ENCODE data around the gene BNIP1.
"Not testable (repeated sequence)": the region's sequence is repeated elsewhere in the genome, so short reads cannot be mapped to it uniquely, and the experiment has no call there.

BNIP1 gene

GRCh38 chr5:173152547-173152946 is 8.2 kb downstream of the BNIP1 start:
- ATAC-seq (ENCODE audit: insufficient read depth, low read depth) (no peak), DNase-seq (no peak)
- Histone ChIP-seq H3K4me1 (ENCODE audit: insufficient read depth, low read length) (no peaks in the 10 kb centered on the region), H3K79me2 (ENCODE audit: insufficient read depth, low read length) (no peaks in the 10 kb centered on the region), H3K27me3 (ENCODE audit: insufficient read depth, low read length, poor library complexity) (no peaks in the 10 kb centered on the region), H2AFZ (ENCODE audit: low read depth, low read length) (no peak overlapping the region), H3K36me3 (ENCODE audit: insufficient read depth, low read length) (peaks cover 48% of the 10 kb centered on the region), H3K9me3 (ENCODE audit: insufficient read depth, low read length, severe bottlenecking) (no peaks in the 10 kb centered on the region), H4K20me1 (ENCODE audit: insufficient read depth, low read length) (no peaks in the 10 kb centered on the region), H3K4me3 (ENCODE audit: low read depth in 1 of 2, low read length in 2 of 2) (no peak overlapping the region), H3K4me2 (ENCODE audit: insufficient read depth, low read length) (no peak overlapping the region), H3K9ac (ENCODE audit: low read depth, low read length) (no peak overlapping the region), H3K27ac (ENCODE audit: low read length) (no peak overlapping the region)
- TF ChIP-seq CTCF (IDR thresholded peaks at IDR 0.05; ENCODE audit: borderline replicate concordance, extremely low read depth, low read length, poor library complexity, severe bottlenecking) (no peak), EZH2 (IDR thresholded peaks at IDR 0.05; ENCODE audit: borderline replicate concordance, low read depth, low read length, severe bottlenecking) (no peak)

GRCh38 chr5:173153842-173154241 is 9.5 kb downstream of the BNIP1 start:
- H2AFZ ChIP-seq (ENCODE audit: low read depth, low read length), result no peak overlapping the region
- H4K20me1 ChIP-seq (ENCODE audit: insufficient read depth, low read length), result no peaks in the 10 kb centered on the region
- H3K9me3 ChIP-seq (ENCODE audit: insufficient read depth, low read length, severe bottlenecking), result no peaks in the 10 kb centered on the region
- H3K9ac ChIP-seq (ENCODE audit: low read depth, low read length), result no peak overlapping the region
- H3K4me1 ChIP-seq (ENCODE audit: insufficient read depth, low read length), result no peaks in the 10 kb centered on the region
- peaks cover 47% of the 10 kb centered on the region for H3K36me3 ChIP-seq (ENCODE audit: insufficient read depth, low read length)
- H3K4me2 ChIP-seq (ENCODE audit: insufficient read depth, low read length), result no peak overlapping the region
- ATAC-seq (ENCODE audit: insufficient read depth, low read depth), result no peak
- no peak overlapping the region for H3K4me3 ChIP-seq (ENCODE audit: low read depth in 1 of 2, low read length in 2 of 2)
- H3K79me2 ChIP-seq (ENCODE audit: insufficient read depth, low read length), result no peaks in the 10 kb centered on the region
- H3K27me3 ChIP-seq (ENCODE audit: insufficient read depth, low read length, poor library complexity), result no peaks in the 10 kb centered on the region
- H3K27ac ChIP-seq (ENCODE audit: low read length), result no peak overlapping the region
- TF ChIP-seq CTCF (IDR thresholded peaks at IDR 0.05; ENCODE audit: borderline replicate concordance, extremely low read depth, low read length, poor library complexity, severe bottlenecking), result no peak
- TF ChIP-seq EZH2 (IDR thresholded peaks at IDR 0.05; ENCODE audit: borderline replicate concordance, low read depth, low read length, severe bottlenecking), result no peak
- no peak for DNase-seq

- peaks cover 42% of the 10 kb centered on the region for H3K36me3 ChIP-seq (ENCODE audit: insufficient read depth, low read length)
- not testable (repeated sequence) for H3K9me3 ChIP-seq (ENCODE audit: insufficient read depth, low read length, severe bottlenecking); DNase-seq; H3K27ac ChIP-seq (ENCODE audit: low read length); H2AFZ ChIP-seq (ENCODE audit: low read depth, low read length); H3K4me3 ChIP-seq (ENCODE audit: low read depth in 1 of 2, low read length in 2 of 2); H3K9ac ChIP-seq (ENCODE audit: low read depth, low read length); H3K4me2 ChIP-seq (ENCODE audit: insufficient read depth, low read length); H3K79me2 ChIP-seq (ENCODE audit: insufficient read depth, low read length); H3K27me3 ChIP-seq (ENCODE audit: insufficient read depth, low read length, poor library complexity); H4K20me1 ChIP-seq (ENCODE audit: insufficient read depth, low read length); ATAC-seq (ENCODE audit: insufficient read depth, low read depth); H3K4me1 ChIP-seq (ENCODE audit: insufficient read depth, low read length)
Observed at GRCh38 chr5:173154619-173155018, 10.3 kb downstream of the BNIP1 start.

GRCh38 chr5:173155912-173156311 is 11.6 kb downstream of the BNIP1 start:
- no peaks in the 10 kb centered on the region for H3K27me3 ChIP-seq (ENCODE audit: insufficient read depth, low read length, poor library complexity)
- DNase-seq (no peak), ATAC-seq (ENCODE audit: insufficient read depth, low read depth) (no peak)
- H3K9me3 ChIP-seq (ENCODE audit: insufficient read depth, low read length, severe bottlenecking), result no peaks in the 10 kb centered on the region
- peaks cover 51% of the 10 kb centered on the region for H3K36me3 ChIP-seq (ENCODE audit: insufficient read depth, low read length)
- H3K4me2 ChIP-seq (ENCODE audit: insufficient read depth, low read length), result no peak overlapping the region
- no peak overlapping the region for H3K4me3 ChIP-seq (ENCODE audit: low read depth in 1 of 2, low read length in 2 of 2)
- H3K4me1 ChIP-seq (ENCODE audit: insufficient read depth, low read length), result no peaks in the 10 kb centered on the region
- no peak for TF ChIP-seq CTCF (IDR thresholded peaks at IDR 0.05; ENCODE audit: borderline replicate concordance, extremely low read depth, low read length, poor library complexity, severe bottlenecking)
- TF ChIP-seq EZH2 (IDR thresholded peaks at IDR 0.05; ENCODE audit: borderline replicate concordance, low read depth, low read length, severe bottlenecking), result no peak
- H3K27ac ChIP-seq (ENCODE audit: low read length), result no peak overlapping the region
- no peaks in the 10 kb centered on the region for H3K79me2 ChIP-seq (ENCODE audit: insufficient read depth, low read length)
- H3K9ac ChIP-seq (ENCODE audit: low read depth, low read length), result no peak overlapping the region
- no peaks in the 10 kb centered on the region for H4K20me1 ChIP-seq (ENCODE audit: insufficient read depth, low read length)
- H2AFZ ChIP-seq (ENCODE audit: low read depth, low read length), result no peak overlapping the region
